A673 (cell line): ENCODE results near the gene DACT2. TPM values are rescaled to one million over a fixed set of nuclear protein-coding genes. Genes with fewer than 3 reads are reported as not detected.

Source experiments
- BruUV-seq: library from RNA; stranded (reverse); fragments of 400-500 nt; replicated peaks from 2 replicates; lab custom pipeline; 2021; lab: Mats Ljungman, UMichigan
- CTCF ChIA-PET: fragments of 300-600 bp; sonication (Branson Sonifier 250); formaldehyde crosslinking; loops from one replicate; lab custom pipeline; 2022; ENCODE audit warnings: antibody characterized with exemption; lab: Charles Lee
- POLR2A ChIA-PET: fragments of 300-600 bp; sonication (Branson Sonifier 250); formaldehyde crosslinking; loops from one replicate; lab custom pipeline; 2022; ENCODE audit warnings: antibody characterized with exemption; ENCODE audit not compliant: low non-redundant PET; lab: Charles Lee
- DNase-seq: peaks from one replicate; pipeline ENCODE4 v3.0.0-alpha.2; 2015; ENCODE audit warnings: low spot score
- H3K27ac ChIP-seq: fragments of 200-600 bp; sonication (generic); 2 replicates; pipeline ENCODE4 v1.5.1; 2016; ENCODE audit warnings: mixed run types, low read depth, mild to moderate bottlenecking, mixed read lengths, antibody characterized with exemption, low read length; ENCODE audit not compliant: poor library complexity, severe bottlenecking
- H3K27me3 ChIP-seq: fragments of 200-600 bp; sonication (generic); replicated peaks from 2 replicates; pipeline ENCODE4 v1.6.1; 2017; ENCODE audit warnings: mixed run types, low read depth, mild to moderate bottlenecking, mixed read lengths, antibody characterized with exemption, low read length; ENCODE audit not compliant: insufficient read depth, poor library complexity
- H3K36me3 ChIP-seq: fragments of 200-600 bp; sonication (generic); 2 replicates; pipeline ENCODE4 v1.6.1; 2016; ENCODE audit warnings: mixed run types, mild to moderate bottlenecking, mixed read lengths, antibody characterized with exemption, low read length; ENCODE audit not compliant: insufficient read depth, poor library complexity, severe bottlenecking
- H3K4me1 ChIP-seq: fragments of 200-600 bp; sonication (generic); 2 replicates; pipeline ENCODE4 v1.6.1; 2017; ENCODE audit warnings: mixed run types, mild to moderate bottlenecking, mixed read lengths, antibody characterized with exemption, low read length; ENCODE audit not compliant: insufficient read depth, poor library complexity, severe bottlenecking
- H3K4me3 ChIP-seq: fragments of 200-600 bp; sonication (generic); 2 replicates; pipeline ENCODE4 v1.5.1; 2016; ENCODE audit warnings: low read depth, mixed run types, mild to moderate bottlenecking, mixed read lengths, low read length; ENCODE audit not compliant: poor library complexity, severe bottlenecking
- H3K9me3 ChIP-seq: fragments of 200-600 bp; sonication (generic); 2 replicates; pipeline ENCODE4 v1.6.1; 2016; ENCODE audit warnings: mixed run types, low read depth, mild to moderate bottlenecking, mixed read lengths, antibody characterized with exemption, low read length; ENCODE audit not compliant: poor library complexity, severe bottlenecking
- EZH2 ChIP-seq: fragments of 200-600 bp; sonication (generic); IDR thresholded peaks from 2 replicates; pipeline ENCODE4 v1.6.1; 2017; ENCODE audit warnings: borderline replicate concordance, low read depth, mild to moderate bottlenecking, mixed read lengths, antibody characterized with exemption, low read length; ENCODE audit not compliant: poor library complexity, severe bottlenecking
- intact Hi-C: fragments of 100-400 bp; cut with micrococcal nuclease; formaldehyde crosslinking; loops from one replicate; pipeline ENCODE4 v1.10.0; 2022; ENCODE audit not compliant: unreplicated experiment
- total RNA-seq: library from RNA; stranded (reverse); gene quantifications from 2 replicates; pipeline ENCODE4 v1.2.3, GENCODE V29; 2021
- TF ChIP-seq, protein P1 (sequence below): fragments of 300-800, 200-600 bp; sonication (generic); conservative IDR thresholded peaks from 2 replicates; pipeline ENCODE4 v1.5.1; 2017; ENCODE audit warnings: low read depth, mild to moderate bottlenecking, antibody characterized with exemption, low read length, moderate library complexity, mixed read lengths

The DACT2 gene
- total RNA-seq, 1 experiment from 2014 or later = 18.7 TPM

DNA sequence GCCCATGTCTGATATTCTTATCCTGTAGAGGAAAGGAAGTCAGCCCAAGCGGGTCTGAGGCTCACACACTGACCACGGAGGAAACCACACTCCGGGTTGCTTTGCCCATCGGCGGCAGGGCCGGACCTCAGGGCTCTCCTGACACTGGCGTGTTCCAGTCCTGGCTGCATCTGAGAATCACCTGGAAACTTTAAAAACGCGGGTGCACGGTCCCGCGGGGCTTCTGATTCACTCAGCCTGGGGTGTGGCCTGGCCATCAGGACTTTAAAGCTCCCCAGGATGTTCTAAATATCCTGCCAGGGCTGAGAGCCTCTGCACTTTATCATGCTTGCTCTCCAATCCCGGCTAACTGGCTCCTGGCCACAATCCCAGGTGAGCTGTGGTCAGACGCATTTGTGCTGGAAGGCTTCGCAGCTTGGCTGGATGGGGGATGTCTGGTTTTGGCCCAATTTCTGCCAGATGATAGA, 47.7 kb upstream of the DACT2 start:
- CTCF ChIA-PET = no interaction called here
- H3K27ac ChIP-seq = no peak overlapping the region
- intact Hi-C loops = no loop called here
- no TSS peak for BruUV-seq
- no peak overlapping the region for H3K4me3 ChIP-seq
- POLR2A ChIA-PET = no interaction called here
- H3K27me3 ChIP-seq = no peaks in the 10 kb centered on the region
- no peak for TF ChIP-seq EZH2
- TF ChIP-seq, protein P1, sequence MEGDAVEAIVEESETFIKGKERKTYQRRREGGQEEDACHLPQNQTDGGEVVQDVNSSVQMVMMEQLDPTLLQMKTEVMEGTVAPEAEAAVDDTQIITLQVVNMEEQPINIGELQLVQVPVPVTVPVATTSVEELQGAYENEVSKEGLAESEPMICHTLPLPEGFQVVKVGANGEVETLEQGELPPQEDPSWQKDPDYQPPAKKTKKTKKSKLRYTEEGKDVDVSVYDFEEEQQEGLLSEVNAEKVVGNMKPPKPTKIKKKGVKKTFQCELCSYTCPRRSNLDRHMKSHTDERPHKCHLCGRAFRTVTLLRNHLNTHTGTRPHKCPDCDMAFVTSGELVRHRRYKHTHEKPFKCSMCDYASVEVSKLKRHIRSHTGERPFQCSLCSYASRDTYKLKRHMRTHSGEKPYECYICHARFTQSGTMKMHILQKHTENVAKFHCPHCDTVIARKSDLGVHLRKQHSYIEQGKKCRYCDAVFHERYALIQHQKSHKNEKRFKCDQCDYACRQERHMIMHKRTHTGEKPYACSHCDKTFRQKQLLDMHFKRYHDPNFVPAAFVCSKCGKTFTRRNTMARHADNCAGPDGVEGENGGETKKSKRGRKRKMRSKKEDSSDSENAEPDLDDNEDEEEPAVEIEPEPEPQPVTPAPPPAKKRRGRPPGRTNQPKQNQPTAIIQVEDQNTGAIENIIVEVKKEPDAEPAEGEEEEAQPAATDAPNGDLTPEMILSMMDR = no peak
- no peaks in the 10 kb centered on the region for H3K9me3 ChIP-seq
- DNase-seq = no peak
- H3K4me1 ChIP-seq = peaks cover 4% of the 10 kb centered on the region
- no peaks in the 10 kb centered on the region for H3K36me3 ChIP-seq

DNA sequence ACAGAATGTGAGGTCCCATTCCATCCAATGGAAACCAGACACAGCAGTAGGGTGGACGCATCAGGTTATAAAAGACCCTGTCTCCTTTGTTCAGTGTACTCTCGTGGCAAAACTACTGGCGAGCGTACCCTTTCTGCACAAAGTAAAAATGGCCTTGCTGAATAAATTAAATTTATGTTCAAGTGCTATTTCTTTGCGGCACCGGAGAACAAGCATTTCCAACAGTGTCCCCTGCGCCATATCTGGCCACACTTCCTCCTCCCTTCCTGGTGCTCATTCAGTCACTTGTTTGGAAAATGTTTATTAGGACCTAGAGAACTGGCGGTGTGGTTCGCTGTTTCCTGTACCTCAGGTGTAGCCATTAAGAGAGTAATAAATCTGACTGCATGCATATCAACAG, 46.9 kb upstream of the DACT2 start:
- no peaks in the 10 kb centered on the region for H3K27me3 ChIP-seq
- no TSS peak for BruUV-seq
- H3K4me3 ChIP-seq = no peak overlapping the region
- ChIA-PET CTCF (no interaction called here), POLR2A (no interaction called here)
- H3K4me1 ChIP-seq = peaks cover 4% of the 10 kb centered on the region
- no peak overlapping the region for H3K27ac ChIP-seq
- no peaks in the 10 kb centered on the region for H3K9me3 ChIP-seq
- TF ChIP-seq EZH2 = no peak
- TF ChIP-seq, protein P1 = no peak
- intact Hi-C loops = no loop called here
- DNase-seq = no peak
- no peaks in the 10 kb centered on the region for H3K36me3 ChIP-seq

DNA sequence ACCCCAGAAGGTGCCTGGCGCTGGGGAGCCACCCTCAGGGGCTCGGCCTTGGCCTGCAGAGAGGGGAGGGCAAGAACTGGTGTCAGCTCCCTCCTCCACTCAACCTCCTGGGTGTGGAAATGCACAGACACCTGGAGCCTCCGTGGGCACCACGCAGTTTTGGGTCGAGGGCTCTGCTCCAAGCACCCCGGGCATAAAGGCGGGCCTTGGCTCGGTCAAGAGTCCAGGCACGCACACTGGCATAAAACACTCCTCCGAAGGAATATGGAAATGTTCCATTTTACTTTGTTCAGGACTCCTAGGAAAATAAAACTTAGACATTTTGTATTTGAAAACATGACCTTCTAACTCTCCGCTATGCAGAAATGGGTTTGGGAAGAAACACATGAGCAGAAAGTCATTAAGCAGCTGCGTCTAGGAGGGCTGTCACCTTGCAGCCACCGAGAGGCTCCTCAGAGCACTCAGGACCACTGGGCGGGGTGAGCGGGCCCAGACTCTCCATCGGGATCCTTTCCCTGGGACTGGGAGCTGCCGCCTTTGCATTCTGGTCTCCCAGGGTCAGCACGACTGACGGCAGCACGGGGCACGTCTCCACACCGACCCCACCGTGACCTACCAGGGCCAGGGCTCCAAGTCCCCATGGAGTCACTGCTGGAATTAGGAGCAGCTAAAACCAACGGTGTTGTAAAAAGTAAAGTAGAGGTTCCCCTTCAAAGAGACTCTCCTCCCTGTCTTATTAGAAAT, 46.0 kb upstream of the DACT2 start:
- H3K9me3 ChIP-seq = no peaks in the 10 kb centered on the region
- H3K27ac ChIP-seq = no peak overlapping the region
- H3K4me3 ChIP-seq = no peak overlapping the region
- no peak for DNase-seq
- intact Hi-C loops = no loop called here
- no peak for TF ChIP-seq EZH2
- CTCF ChIA-PET = no interaction called here
- H3K36me3 ChIP-seq = no peaks in the 10 kb centered on the region
- no TSS peak for BruUV-seq
- H3K27me3 ChIP-seq = no peaks in the 10 kb centered on the region
- H3K4me1 ChIP-seq = peaks cover 4% of the 10 kb centered on the region
- POLR2A ChIA-PET = no interaction called here
